ENCODE data around the gene AOX1. TPM values are rescaled to one million over a fixed set of nuclear protein-coding genes. Genes with fewer than 3 reads are reported as not detected.

AOX1 gene
- total and polyA plus RNA-seq, 10 of the 15 experiments (the other 5 are each of a cell fraction or from before 2014, with no cell fraction given) = 0.03 to 0.56 (median 0.19) TPM; not detected in 6

- TF ChIP-seq ATF7 (IDR thresholded peaks at IDR 0.05; ENCODE audit: low read depth) = no peak
- TF ChIP-seq SUZ12 (IDR thresholded peaks at IDR 0.05; ENCODE audit: unreplicated experiment) = no peak
- TF ChIP-seq RELA (IDR thresholded peaks at IDR 0.05; ENCODE audit: borderline replicate concordance, partially characterized antibody) = no peak
- no peak for TF ChIP-seq KDM1A (IDR thresholded peaks at IDR 0.05; ENCODE audit: borderline replicate concordance)
- no peak for TF ChIP-seq USF1 (IDR thresholded peaks at IDR 0.05; ENCODE audit: borderline replicate concordance, extremely low read length, insufficient read depth, low read depth, low read length)
- TF ChIP-seq HDAC2 (IDR thresholded peaks at IDR 0.05) = no peak
- TF ChIP-seq ZSCAN29 (IDR thresholded peaks at IDR 0.05) = no peak
- no peaks in the 10 kb centered on the region for H3K4me1 ChIP-seq (ENCODE audit: control insufficient read depth, insufficient read depth, low read length)
- FAIRE-seq (no peak), ATAC-seq (no peak), DNase-seq (ENCODE audit: low read depth, low spot score) (no peak)
- H3K9me3 ChIP-seq (replicated peaks; ENCODE audit: control insufficient read depth, insufficient read depth, low read length) = no peaks in the 10 kb centered on the region
- intact Hi-C loops (cut with micrococcal nuclease; ENCODE audit: unreplicated experiment) = no loop called here
- ChIA-PET SMC1A (ENCODE audit: uncharacterized antibody, unreplicated experiment) (no interaction called here), RAD21 (ENCODE audit: unreplicated experiment) (no interaction called here), CTCF (no interaction called here), POLR2A (no interaction called here)
- no peak overlapping the region for H3K4me2 ChIP-seq (ENCODE audit: control insufficient read depth, insufficient read depth)
- no peak overlapping the region for H3K4me3 ChIP-seq
- no peak overlapping the region for H2AFZ ChIP-seq (ENCODE audit: control insufficient read depth, low read depth, low read length)
- H3K79me2 ChIP-seq (ENCODE audit: control insufficient read depth, insufficient read depth, low read length) = no peaks in the 10 kb centered on the region
- no peaks in the 10 kb centered on the region; a peak in 3 of 4 replicates for H3K27me3 ChIP-seq (replicated peaks in 1 of 2; ENCODE audit: control insufficient read depth in 2 of 2, insufficient read depth in 2 of 2, low read length in 1 of 2)
- in situ Hi-C loops (cut with MboI) = no loop called here
- H4K20me1 ChIP-seq (ENCODE audit: control insufficient read depth, insufficient read depth) = no peaks in the 10 kb centered on the region
- no peaks in the 10 kb centered on the region for H3K36me3 ChIP-seq (ENCODE audit: control insufficient read depth in 2 of 2, insufficient read depth in 2 of 2, low read length in 1 of 2)
- no peak overlapping the region for H3K9ac ChIP-seq (ENCODE audit: control insufficient read depth, insufficient read depth, low read length)
- WGBS (ENCODE audit: insufficient coverage, insufficient replicate concordance, low lambda C conversion rate, missing lambda C conversion rate) = 0% methylated on average over 2 of the region's 2 CpGs
- no peak overlapping the region for H3K27ac ChIP-seq (ENCODE audit: control insufficient read depth, insufficient read depth)
- no TSS peak for BruUV-seq (replicated peaks)
These were observed 112.4 kb downstream of the AOX1 start for GRCh38 chr2:200698217-200698616.

GRCh38 chr2:200699310-200699709 lies 113.5 kb downstream of the AOX1 start:
- no TSS peak for BruUV-seq (replicated peaks)
- 0% methylated on average over 1 of the region's 1 CpG for whole genome bisulfite sequencing (ENCODE audit: insufficient coverage, insufficient replicate concordance, low lambda C conversion rate, missing lambda C conversion rate)
- Histone ChIP-seq H3K36me3 (ENCODE audit: control insufficient read depth in 2 of 2, insufficient read depth in 2 of 2, low read length in 1 of 2) (no peaks in the 10 kb centered on the region), H3K9ac (ENCODE audit: control insufficient read depth, insufficient read depth, low read length) (no peak overlapping the region), H3K79me2 (ENCODE audit: control insufficient read depth, insufficient read depth, low read length) (no peaks in the 10 kb centered on the region), H3K27ac (ENCODE audit: control insufficient read depth, insufficient read depth) (no peak overlapping the region), H3K4me1 (ENCODE audit: control insufficient read depth, insufficient read depth, low read length) (no peaks in the 10 kb centered on the region), H2AFZ (ENCODE audit: control insufficient read depth, low read depth, low read length) (no peak overlapping the region), H3K4me3 (no peak overlapping the region), H3K27me3 (replicated peaks in 1 of 2; ENCODE audit: control insufficient read depth in 2 of 2, insufficient read depth in 2 of 2, low read length in 1 of 2) (peaks cover 0 to 2% of the 10 kb centered on the region in 2 experiments; a peak in 2 of 4 replicates), H4K20me1 (ENCODE audit: control insufficient read depth, insufficient read depth) (no peaks in the 10 kb centered on the region), H3K4me2 (ENCODE audit: control insufficient read depth, insufficient read depth) (no peak overlapping the region), H3K9me3 (replicated peaks; ENCODE audit: control insufficient read depth, insufficient read depth, low read length) (no peaks in the 10 kb centered on the region)
- DNase-seq (ENCODE audit: low read depth, low spot score) (no peak), FAIRE-seq (no peak), ATAC-seq (no peak)
- ChIA-PET CTCF (interaction anchor here (1.0 to 1.5 kb wide), 3 partner anchors 12 to 218 kb away, joined by 4 to 6 read pairs (median 4); no protein-coding TSS in a partner anchor), RAD21 (ENCODE audit: unreplicated experiment) (interaction anchor here (1.2 to 1.5 kb wide), 2 partner anchors 216 to 375 kb away, joined by 3 read pairs; no protein-coding TSS in a partner anchor), POLR2A (no interaction called here), SMC1A (ENCODE audit: uncharacterized antibody, unreplicated experiment) (interaction anchor here (1.0 to 9.6 kb wide), 6 partner anchors 12 to 713 kb away, joined by 3 to 89 read pairs (median 3); no protein-coding TSS in a partner anchor)
- intact Hi-C loops (cut with micrococcal nuclease; ENCODE audit: unreplicated experiment) = no loop called here
- in situ Hi-C loops (cut with MboI) = no loop called here
- TF ChIP-seq SMAD1 (IDR thresholded peaks at IDR 0.05; ENCODE audit: low read depth, partially characterized antibody) (no peak), MXI1 (IDR thresholded peaks at IDR 0.05; ENCODE audit: low read depth, low read length) (no peak), TARDBP (IDR thresholded peaks at IDR 0.05; ENCODE audit: borderline replicate concordance) (no peak)

Data from GM12878 (cell line).